Calu3 (cell line): Measurements from ENCODE around the gene TMEM131L. TPM values are rescaled to one million over a fixed set of nuclear protein-coding genes. Genes with fewer than 3 reads are reported as not detected.
A peak's percentile ranks its signal among the peaks of the same experiment; 100 is the strongest.

Experiments used
- BruUV-seq: library from RNA; stranded (reverse); fragments of 400-500 nt; replicated peaks from 2 replicates; lab custom pipeline; 2021; lab: Mats Ljungman, UMichigan
- CTCF ChIA-PET: fragments of 300-600 bp; sonication (Branson Sonifier 250); formaldehyde crosslinking; loops from one replicate; lab custom pipeline; 2022; ENCODE audit warnings: antibody characterized with exemption; lab: Charles Lee
- DNase-seq: peaks from one replicate; pipeline ENCODE4 v3.0.0; 2022
- H3K27ac Mint-ChIP-seq: one replicate; pipeline ENCODE4 v1.8.0; 2022; ENCODE audit warnings: mixed read lengths; ENCODE audit not compliant: unreplicated experiment
- H3K27me3 Mint-ChIP-seq: one replicate; pipeline ENCODE4 v1.8.0; 2022; ENCODE audit warnings: mixed read lengths; ENCODE audit not compliant: unreplicated experiment
- H3K36me3 Mint-ChIP-seq: one replicate; pipeline ENCODE4 v1.8.0; 2022; ENCODE audit warnings: mild to moderate bottlenecking, moderate library complexity, mixed read lengths; ENCODE audit not compliant: insufficient read depth, unreplicated experiment
- H3K4me1 Mint-ChIP-seq: one replicate; pipeline ENCODE4 v1.8.0; 2022; ENCODE audit warnings: mild to moderate bottlenecking, low read depth, mixed read lengths; ENCODE audit not compliant: unreplicated experiment
- H3K4me3 Mint-ChIP-seq: one replicate; pipeline ENCODE4 v1.8.0; 2022; ENCODE audit warnings: mild to moderate bottlenecking, low read depth, moderate library complexity, mixed read lengths; ENCODE audit not compliant: unreplicated experiment
- H3K9me3 Mint-ChIP-seq: one replicate; pipeline ENCODE4 v1.8.0; 2022; ENCODE audit warnings: low read depth, mixed read lengths; ENCODE audit not compliant: unreplicated experiment
- CTCF ChIP-seq: fragments of 200-600 bp; IDR thresholded peaks from one replicate; pipeline ENCODE4 v1.8.0; 2022; ENCODE audit warnings: antibody characterized with exemption; ENCODE audit not compliant: unreplicated experiment
- intact Hi-C: fragments of 100-400 bp; cut with micrococcal nuclease; formaldehyde crosslinking; loops from one replicate; pipeline ENCODE4 v1.10.0; 2022; ENCODE audit not compliant: unreplicated experiment
- total RNA-seq: library from RNA; stranded (reverse); gene quantifications from 2 replicates; pipeline ENCODE4 v1.2.3, GENCODE V29; 2022

The TMEM131L gene
- total RNA-seq, 1 experiment from 2014 or later = 9.4 TPM

GRCh38 chr4:153518637-153519389, 52.7 kb downstream of the TMEM131L start:
- Mint-ChIP-seq H3K9me3 (no peaks in the 10 kb centered on the region), H3K4me3 (peak overlapping the region; percentile 45), H3K27ac (no peak overlapping the region), H3K27me3 (no peaks in the 10 kb centered on the region), H3K36me3 (no peaks in the 10 kb centered on the region), H3K4me1 (peaks cover 34% of the 10 kb centered on the region)
- intact Hi-C loops = no loop called here
- peak; percentile 30 for DNase-seq
- CTCF ChIA-PET = no interaction called here
- no peak for TF ChIP-seq CTCF
- no TSS peak for BruUV-seq

DNA sequence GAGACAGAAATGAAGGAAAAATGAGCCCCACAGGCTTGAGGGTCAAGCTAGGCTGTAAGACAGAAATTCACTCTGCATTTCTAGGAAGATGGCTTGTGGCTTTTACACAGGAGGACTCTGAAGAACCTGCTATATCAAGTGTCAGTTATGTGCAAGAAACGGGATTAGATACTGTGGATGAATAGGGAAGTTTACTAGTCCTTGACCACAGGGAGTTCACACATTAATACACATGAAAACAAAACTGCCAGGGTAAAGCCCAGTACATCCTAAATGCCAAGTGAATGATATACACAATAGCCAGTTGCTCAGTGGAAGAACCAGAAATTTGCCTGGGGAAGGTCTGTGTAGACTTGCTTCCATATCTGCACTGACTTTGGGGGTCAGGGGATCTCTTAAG, 53.5 kb downstream of the TMEM131L start:
- Mint-ChIP-seq H3K27ac (no peak overlapping the region), H3K27me3 (no peaks in the 10 kb centered on the region), H3K4me3 (no peak overlapping the region), H3K9me3 (no peaks in the 10 kb centered on the region), H3K36me3 (no peaks in the 10 kb centered on the region), H3K4me1 (peaks cover 30% of the 10 kb centered on the region)
- no peak for DNase-seq
- no peak for TF ChIP-seq CTCF
- CTCF ChIA-PET = no interaction called here
- intact Hi-C loops = no loop called here
- BruUV-seq = no TSS peak

- Mint-ChIP-seq H3K36me3 (no peaks in the 10 kb centered on the region), H3K9me3 (no peaks in the 10 kb centered on the region), H3K4me1 (peaks cover 30% of the 10 kb centered on the region), H3K4me3 (no peak overlapping the region), H3K27ac (no peak overlapping the region), H3K27me3 (no peaks in the 10 kb centered on the region)
- CTCF ChIA-PET = no interaction called here
- no peak for TF ChIP-seq CTCF
- DNase-seq = no peak
- BruUV-seq = no TSS peak
- intact Hi-C loops = no loop called here
Observed at GRCh38 chr4:153520227-153520626, 54.1 kb downstream of the TMEM131L start.

GRCh38 chr4:153520801-153521329, 54.7 kb downstream of the TMEM131L start:
- intact Hi-C loops = no loop called here
- no peak for DNase-seq
- no peaks in the 10 kb centered on the region for H3K9me3 Mint-ChIP-seq
- no TSS peak for BruUV-seq
- H3K27me3 Mint-ChIP-seq = no peaks in the 10 kb centered on the region
- no peaks in the 10 kb centered on the region for H3K36me3 Mint-ChIP-seq
- H3K4me1 Mint-ChIP-seq = peaks cover 30% of the 10 kb centered on the region
- no peak overlapping the region for H3K4me3 Mint-ChIP-seq
- no peak overlapping the region for H3K27ac Mint-ChIP-seq
- CTCF ChIA-PET = no interaction called here
- TF ChIP-seq CTCF = no peak
